DOHH2 (cell line): ENCODE measurements around the gene CNGA4.

Experiments
- EZH2phosphoT487 ChIP-seq: fragments of 200-600 bp; sonication (generic); IDR thresholded peaks from 2 replicates; pipeline ENCODE4 v1.6.1; 2017; ENCODE audit warnings: borderline replicate concordance, mild to moderate bottlenecking, antibody characterized with exemption, low read length, moderate library complexity, mixed read lengths
- TF ChIP-seq, protein P1 (sequence below): fragments of 200-600 bp; sonication (generic); IDR thresholded peaks from one replicate; pipeline ENCODE4 v1.5.1; 2014; ENCODE audit warnings: antibody characterized with exemption, mild to moderate bottlenecking, low read depth, low read length; ENCODE audit not compliant: poor library complexity, severe bottlenecking

DNA sequence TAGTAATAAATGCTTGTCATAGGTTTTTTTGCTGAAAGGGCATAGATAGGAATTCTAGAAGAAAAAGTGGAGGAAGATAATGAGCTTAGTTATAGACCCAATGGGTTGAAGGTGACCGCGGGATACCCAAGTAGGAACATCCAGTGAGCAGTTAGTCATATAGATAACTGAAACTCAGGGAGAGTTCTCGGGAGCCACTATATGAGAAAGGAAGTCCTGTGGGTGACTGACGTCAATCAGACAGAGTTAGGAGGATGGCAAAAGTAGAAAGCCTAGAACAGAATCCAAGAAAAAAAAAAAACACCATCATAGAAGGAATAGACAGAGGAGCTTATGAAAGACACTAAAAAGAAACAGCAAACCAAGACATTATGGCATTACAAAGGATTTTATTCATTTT is 1.6 kb upstream of the CNGA4 start:
- TF ChIP-seq, protein P1, sequence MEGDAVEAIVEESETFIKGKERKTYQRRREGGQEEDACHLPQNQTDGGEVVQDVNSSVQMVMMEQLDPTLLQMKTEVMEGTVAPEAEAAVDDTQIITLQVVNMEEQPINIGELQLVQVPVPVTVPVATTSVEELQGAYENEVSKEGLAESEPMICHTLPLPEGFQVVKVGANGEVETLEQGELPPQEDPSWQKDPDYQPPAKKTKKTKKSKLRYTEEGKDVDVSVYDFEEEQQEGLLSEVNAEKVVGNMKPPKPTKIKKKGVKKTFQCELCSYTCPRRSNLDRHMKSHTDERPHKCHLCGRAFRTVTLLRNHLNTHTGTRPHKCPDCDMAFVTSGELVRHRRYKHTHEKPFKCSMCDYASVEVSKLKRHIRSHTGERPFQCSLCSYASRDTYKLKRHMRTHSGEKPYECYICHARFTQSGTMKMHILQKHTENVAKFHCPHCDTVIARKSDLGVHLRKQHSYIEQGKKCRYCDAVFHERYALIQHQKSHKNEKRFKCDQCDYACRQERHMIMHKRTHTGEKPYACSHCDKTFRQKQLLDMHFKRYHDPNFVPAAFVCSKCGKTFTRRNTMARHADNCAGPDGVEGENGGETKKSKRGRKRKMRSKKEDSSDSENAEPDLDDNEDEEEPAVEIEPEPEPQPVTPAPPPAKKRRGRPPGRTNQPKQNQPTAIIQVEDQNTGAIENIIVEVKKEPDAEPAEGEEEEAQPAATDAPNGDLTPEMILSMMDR = no peak
- TF ChIP-seq EZH2phosphoT487 = no peak
